Keratinocyte (primary cell): ENCODE measurements around the gene DHRS4. TPM values are rescaled to one million over a fixed set of nuclear protein-coding genes. Genes with fewer than 3 reads are reported as not detected.
"Not testable (repeated sequence)": the region's sequence is repeated elsewhere in the genome, so short reads cannot be mapped to it uniquely, and the experiment has no call there.

Experiments used
- DNase-seq: peaks from one replicate; pipeline ENCODE4 v3.0.0-alpha.2; 2011; ENCODE audit warnings: low read depth, missing footprints, low spot score
- FAIRE-seq: peaks from 2 replicates; lab custom pipeline; 2011; peaks lifted over from hg19 to GRCh38; lab: Jason Lieb, UNC
- H2AFZ ChIP-seq: 2 replicates; pipeline ENCODE4 v1.6.0; 2012; ENCODE audit warnings: low read length, control low read depth, inconsistent platforms; ENCODE audit not compliant: control insufficient read depth
- H3K27ac ChIP-seq: 2 replicates; pipeline ENCODE4 v1.5.1; 2011; ENCODE audit warnings: low read length; ENCODE audit not compliant: control insufficient read depth, insufficient read depth
- H3K27me3 ChIP-seq: 3 replicates; pipeline ENCODE4 v1.6.0; 2011; ENCODE audit warnings: low read length; ENCODE audit not compliant: control insufficient read depth, insufficient read depth; ENCODE audit errors: extremely low read depth
- H3K36me3 ChIP-seq, 2 experiments: 2 replicates in 1 of 2; 3 replicates in 1 of 2; pipeline ENCODE4 v1.5.1; 2011; ENCODE audit warnings: low read length in 2 of 2, mild to moderate bottlenecking in 1 of 2; ENCODE audit not compliant: control insufficient read depth in 2 of 2, insufficient read depth in 2 of 2; ENCODE audit errors: extremely low read depth in 1 of 2
- H3K4me1 ChIP-seq: 3 replicates; pipeline ENCODE4 v1.5.1; 2011; ENCODE audit warnings: low read length; ENCODE audit not compliant: control insufficient read depth, insufficient read depth; ENCODE audit errors: extremely low read depth
- H3K4me2 ChIP-seq: 3 replicates; pipeline ENCODE4 v1.6.0; 2011; ENCODE audit warnings: low read depth, low read length; ENCODE audit not compliant: control insufficient read depth, insufficient read depth; ENCODE audit errors: extremely low read depth
- H3K4me3 ChIP-seq, 3 experiments: fragments of 200-600 bp in 1 of 3; sonication (generic) in 1 of 3; 2 replicates in 2 of 3; 3 replicates in 1 of 3; pipeline ENCODE4 v1.5.1; 2011 to 2016; ENCODE audit warnings: low read length in 3 of 3, mild to moderate bottlenecking in 3 of 3, control low read depth in 2 of 3, inconsistent platforms in 1 of 3, low read depth in 1 of 3, mixed read lengths in 1 of 3, mixed run types in 1 of 3, moderate library complexity in 1 of 3; ENCODE audit not compliant: control insufficient read depth in 2 of 3, insufficient read depth in 2 of 3; ENCODE audit errors: extremely low read depth in 1 of 3
- H3K79me2 ChIP-seq: 2 replicates; pipeline ENCODE4 v1.6.0; 2012; ENCODE audit warnings: low read length; ENCODE audit not compliant: control insufficient read depth, insufficient read depth
- H3K9ac ChIP-seq: 3 replicates; pipeline ENCODE4 v1.6.0; 2011; ENCODE audit warnings: low read length; ENCODE audit not compliant: control insufficient read depth, insufficient read depth; ENCODE audit errors: extremely low read depth
- H3K9me1 ChIP-seq: 3 replicates; pipeline ENCODE4 v1.6.0; 2011; ENCODE audit warnings: low read length; ENCODE audit not compliant: control insufficient read depth, insufficient read depth; ENCODE audit errors: extremely low read depth
- H3K9me3 ChIP-seq: 2 replicates; pipeline ENCODE4 v1.5.1; 2012; ENCODE audit warnings: low read depth, low read length; ENCODE audit not compliant: control insufficient read depth
- H4K20me1 ChIP-seq: 3 replicates; pipeline ENCODE4 v1.6.0; 2011; ENCODE audit warnings: low read length; ENCODE audit not compliant: control insufficient read depth, insufficient read depth; ENCODE audit errors: extremely low read depth
- dilution Hi-C: fragments of 300-500 bp; cut with MboI; formaldehyde crosslinking; loops from one replicate; pipeline ENCODE4 v1.7.0; 2020; ENCODE audit warnings: low sequenced_read_pairs; ENCODE audit not compliant: extremely low pct_ligation_motif_present
- polyA plus RNA-seq, 5 experiments: library from polyadenylated mRNA; depleted of rRNA in 3 of 5; stranded (reverse) in 3 of 5; stranded (forward) in 1 of 5; unstranded in 1 of 5; fragments of >200 nt; gene quantifications; 1 replicate in 1 of 5; 2 replicates in 3 of 5; 3 replicates in 1 of 5; pipeline versions ENCODE4 v1.2.1 to v1.2.3, GENCODE V29; 2011 to 2012; ENCODE audit warnings: missing spikeins in 2 of 5, low read depth in 1 of 5, low replicate concordance in 1 of 5
- TF ChIP-seq, protein P1 (sequence below), 3 experiments: IDR thresholded peaks in 1 of 3; conservative IDR thresholded peaks in 1 of 3; optimal IDR thresholded peaks in 1 of 3; 2 replicates in 2 of 3; 3 replicates in 1 of 3; pipeline versions ENCODE3 to v1.5.1; 2011; ENCODE audit warnings: low read length in 3 of 3, mild to moderate bottlenecking in 3 of 3, moderate library complexity in 2 of 3, control low read depth in 1 of 3, inconsistent platforms in 1 of 3; ENCODE audit not compliant: insufficient read depth in 2 of 3; ENCODE audit errors: extremely low read depth in 1 of 3

DHRS4 gene
- polyA plus RNA-seq, 1 donor (not counting 4 experiments of a cell fraction or from before 2014, with no cell fraction given): 22.8 TPM

- DNase-seq, H2AFZ ChIP-seq, dilution Hi-C loops: not testable (repeated sequence)
Measured at GRCh38 chr14:23977208-23977607, 23.6 kb downstream of the DHRS4 start.

DNA sequence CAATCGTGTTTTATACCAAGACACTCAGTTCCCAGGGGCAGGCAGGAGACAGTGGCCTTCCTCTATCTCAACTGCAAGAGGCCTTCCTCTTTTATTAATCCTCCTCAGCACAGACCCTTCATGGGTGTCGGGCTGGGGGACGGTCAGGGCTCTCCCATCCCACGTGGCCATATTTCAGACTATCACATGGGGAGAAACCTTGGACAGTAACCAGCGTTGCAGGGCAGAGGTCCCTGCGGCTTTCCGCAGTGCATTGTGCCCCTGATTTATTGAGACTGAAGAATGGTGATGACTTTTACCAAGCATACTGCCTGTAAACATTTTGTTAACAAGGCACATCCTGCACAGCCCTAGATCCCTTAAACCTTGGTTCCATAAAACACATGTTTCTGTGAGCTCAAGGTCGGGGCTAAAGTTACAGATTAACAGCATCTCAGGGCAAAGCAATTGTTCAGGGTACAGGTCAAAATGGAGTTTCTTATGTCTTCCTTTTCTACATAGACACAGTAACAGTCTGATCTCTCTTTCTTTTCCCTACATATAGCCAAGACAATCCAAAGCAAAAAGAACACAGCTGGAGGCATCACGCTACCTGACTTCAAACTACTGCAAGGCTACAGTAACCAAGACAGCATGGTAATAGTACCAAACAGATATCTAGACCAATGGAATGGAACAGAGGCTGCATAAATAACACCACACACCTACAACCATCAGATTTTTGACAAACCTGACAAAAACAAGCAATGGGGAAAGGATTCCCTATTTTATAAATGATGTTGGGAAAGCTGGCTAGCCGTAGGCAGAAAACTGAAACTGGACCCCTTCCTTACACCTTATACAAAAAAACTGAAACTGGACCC, 28.6 kb downstream of the DHRS4 start:
- H3K27ac ChIP-seq, H3K9ac ChIP-seq, H3K79me2 ChIP-seq, H3K27me3 ChIP-seq, H3K4me3 ChIP-seq, H3K4me2 ChIP-seq, H4K20me1 ChIP-seq, H3K9me3 ChIP-seq, dilution Hi-C loops, H3K9me1 ChIP-seq, H2AFZ ChIP-seq, FAIRE-seq, DNase-seq, H3K36me3 ChIP-seq: not testable (repeated sequence)
- peaks cover 27% of the 10 kb centered on the region for H3K4me1 ChIP-seq

More at GRCh38 chr14:23977208-23977607, 23.6 kb downstream of the DHRS4 start:
- H3K4me2 ChIP-seq, H3K9me1 ChIP-seq, H4K20me1 ChIP-seq, H3K9ac ChIP-seq, H3K27me3 ChIP-seq, H3K79me2 ChIP-seq, H3K27ac ChIP-seq, H3K9me3 ChIP-seq, H3K4me1 ChIP-seq, H3K4me3 ChIP-seq, H3K36me3 ChIP-seq, FAIRE-seq: not testable (repeated sequence)
- TF ChIP-seq, protein P1, sequence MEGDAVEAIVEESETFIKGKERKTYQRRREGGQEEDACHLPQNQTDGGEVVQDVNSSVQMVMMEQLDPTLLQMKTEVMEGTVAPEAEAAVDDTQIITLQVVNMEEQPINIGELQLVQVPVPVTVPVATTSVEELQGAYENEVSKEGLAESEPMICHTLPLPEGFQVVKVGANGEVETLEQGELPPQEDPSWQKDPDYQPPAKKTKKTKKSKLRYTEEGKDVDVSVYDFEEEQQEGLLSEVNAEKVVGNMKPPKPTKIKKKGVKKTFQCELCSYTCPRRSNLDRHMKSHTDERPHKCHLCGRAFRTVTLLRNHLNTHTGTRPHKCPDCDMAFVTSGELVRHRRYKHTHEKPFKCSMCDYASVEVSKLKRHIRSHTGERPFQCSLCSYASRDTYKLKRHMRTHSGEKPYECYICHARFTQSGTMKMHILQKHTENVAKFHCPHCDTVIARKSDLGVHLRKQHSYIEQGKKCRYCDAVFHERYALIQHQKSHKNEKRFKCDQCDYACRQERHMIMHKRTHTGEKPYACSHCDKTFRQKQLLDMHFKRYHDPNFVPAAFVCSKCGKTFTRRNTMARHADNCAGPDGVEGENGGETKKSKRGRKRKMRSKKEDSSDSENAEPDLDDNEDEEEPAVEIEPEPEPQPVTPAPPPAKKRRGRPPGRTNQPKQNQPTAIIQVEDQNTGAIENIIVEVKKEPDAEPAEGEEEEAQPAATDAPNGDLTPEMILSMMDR (optimal IDR thresholded peaks at IDR 0.05 in 1 of 3, IDR thresholded peaks at IDR 0.05 in 1 of 3, conservative IDR thresholded peaks at IDR 0.05 in 1 of 3; ENCODE audit: extremely low read depth in 1 of 3, insufficient read depth in 2 of 3, low read length in 3 of 3): peak in 2 of 3 experiments; percentile 9 to 16
